NCI-H1105 treated with DMSO at 0.1 percent for 48 hours (cell line): ENCODE results near the gene L3HYPDH.

Experiments used
- DNase-seq: peaks from one replicate; lab custom pipeline; 2025; lab: John Stamatoyannopoulos, UW

Gene L3HYPDH

GRCh38 chr14:59425322-59425935 lies 58.8 kb downstream of the L3HYPDH start:
- DNase-seq = no peak

DNA sequence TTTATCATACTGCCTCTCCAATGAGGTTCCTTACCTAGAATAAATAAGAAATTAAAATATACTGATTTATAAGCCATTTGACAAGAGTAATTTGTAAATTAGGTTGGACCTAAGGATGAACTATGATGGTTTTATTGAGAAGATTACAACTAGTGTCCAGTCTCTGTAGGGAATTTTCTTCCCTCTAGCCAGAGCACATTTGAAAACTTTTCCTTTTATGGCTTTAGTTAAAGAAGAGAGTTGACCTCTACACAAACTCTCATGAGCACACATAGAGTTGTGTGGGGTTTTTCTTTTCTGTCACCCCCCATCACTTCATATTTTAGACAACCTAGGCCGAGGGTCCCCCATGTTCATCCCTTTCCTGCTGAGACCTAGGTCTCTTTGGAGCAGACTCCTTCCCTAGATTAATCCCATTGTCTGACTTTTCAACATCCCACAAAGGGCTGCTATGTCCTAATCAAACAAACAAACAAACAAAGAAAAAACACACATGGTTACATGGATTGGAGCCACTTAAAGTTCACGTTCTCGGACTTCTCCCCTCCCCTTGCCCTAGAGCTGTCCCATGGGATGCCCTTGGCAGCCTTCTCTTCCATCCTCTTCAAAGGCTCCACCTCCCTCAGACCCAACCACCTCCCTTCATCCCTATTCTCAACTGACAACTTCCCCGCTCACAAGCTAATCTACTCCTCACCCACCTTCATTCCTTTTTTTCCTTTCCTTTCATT lies 59.7 kb downstream of the L3HYPDH start:
- DNase-seq = no peak
